Naive thymus-derived CD8-positive, alpha-beta T cell (primary cell): ENCODE measurements around the gene HLF. TPM values are rescaled to one million over a fixed set of nuclear protein-coding genes. Genes with fewer than 3 reads are reported as not detected.

Experiments
- ATAC-seq, 2 donors: fragments of 150-1000 bp; cut with Tn5 transposase in 1 of 2; sonication (Bioruptor Pico), chemical (Tn5 transposase) in 1 of 2; 1 replicate in 1 of 2; 2 replicates in 1 of 2; pipeline ENCODE4 v1.10.0; 2021; ENCODE audit warnings: mild to moderate bottlenecking in 2 of 2, moderate library complexity in 2 of 2
- POLR2A ChIA-PET: fragments of 350-600 bp; sonication (Branson Sonifier 250); formaldehyde crosslinking; loops from one replicate; lab custom pipeline; 2021; ENCODE audit warnings: antibody characterized with exemption; lab: Charles Lee
- DNase-seq, 10 donors: peaks; one replicate each; pipeline versions ENCODE4 v3.0.0 to v3.0.0-alpha.2; 2020 to 2022
- H3K27ac Mint-ChIP-seq, 10 donors: one replicate each; pipeline ENCODE4 v1.8.0; 2020 to 2022; ENCODE audit warnings: mild to moderate bottlenecking in 10 of 10, mixed read lengths in 10 of 10, moderate library complexity in 4 of 10, inconsistent platforms in 1 of 10
- H3K27me3 Mint-ChIP-seq, 5 donors: one replicate each; pipeline ENCODE4 v1.8.0; 2021 to 2022; ENCODE audit warnings: mixed read lengths in 5 of 5
- H3K36me3 Mint-ChIP-seq, 3 donors: one replicate each; pipeline ENCODE4 v1.8.0; 2020 to 2022; ENCODE audit warnings: mixed read lengths in 3 of 3, mild to moderate bottlenecking in 2 of 3, inconsistent platforms in 1 of 3
- H3K4me1 Mint-ChIP-seq, 4 donors: one replicate each; pipeline ENCODE4 v1.8.0; 2021 to 2022; ENCODE audit warnings: mixed read lengths in 4 of 4
- H3K4me3 Mint-ChIP-seq, 10 donors: one replicate each; pipeline ENCODE4 v1.8.0; 2020 to 2022; ENCODE audit warnings: mild to moderate bottlenecking in 10 of 10, mixed read lengths in 10 of 10, moderate library complexity in 6 of 10, inconsistent platforms in 1 of 10
- H3K9me3 Mint-ChIP-seq, 9 donors: one replicate each; pipeline ENCODE4 v1.8.0; 2020 to 2022; ENCODE audit warnings: mixed read lengths in 9 of 9, mild to moderate bottlenecking in 3 of 9, inconsistent platforms in 1 of 9, moderate library complexity in 1 of 9
- polyA plus RNA-seq, 3 donors: library from polyadenylated mRNA; unstranded; fragments of 300-500 nt; fragmentation: Illumina TruSeq; gene quantifications; one replicate each; pipeline ENCODE4 v1.2.3, GENCODE V29; 2021
- total RNA-seq, 8 experiments: library from RNA in 2 of 8; stranded (reverse) in 2 of 8; gene quantifications; one replicate each; pipeline ENCODE4 v1.2.3 and lab custom pipeline; 2021 to 2026

The HLF gene
- total and polyA plus RNA-seq, 5 experiments from 2014 or later: 0.03 to 0.49 (median 0.49) TPM; not detected in 2

- Mint-ChIP-seq H3K27ac (no peak overlapping the region), H3K4me3 (no peak overlapping the region), H3K9me3 (peaks cover 0 to 2% (median 0%) of the 10 kb centered on the region in 9 donors), H3K4me1 (peaks cover 0 to 6% (median under 1%) of the 10 kb centered on the region in 4 donors), H3K36me3 (no peaks in the 10 kb centered on the region), H3K27me3 (peaks cover 7 to 42% (median 16%) of the 10 kb centered on the region in 5 donors)
- ATAC-seq (no peak), DNase-seq (no peak)
- POLR2A ChIA-PET: no interaction called here
Measured at GRCh38 chr17:55335625-55336024, 70.9 kb downstream of the HLF start.

DNA sequence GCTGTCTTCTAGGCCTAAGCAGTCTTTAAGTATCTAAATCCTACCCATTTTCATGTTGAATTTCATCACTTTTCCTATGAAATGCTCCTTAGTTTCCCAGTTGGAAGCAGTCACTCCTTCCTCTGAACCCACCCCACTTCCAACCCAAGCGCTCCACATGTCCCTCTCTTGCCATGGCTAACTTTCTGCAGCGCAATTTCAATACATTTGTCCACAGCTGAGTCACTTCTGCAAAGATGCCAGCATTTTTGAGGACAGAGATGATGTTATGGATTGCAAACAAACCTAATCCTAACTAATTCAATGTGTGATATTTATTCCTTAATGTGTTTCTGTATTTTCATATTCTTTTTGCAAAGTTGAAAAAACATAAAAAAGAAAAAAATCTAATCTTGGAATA, 71.7 kb downstream of the HLF start:
- Mint-ChIP-seq H3K4me1 (peaks cover 0 to 6% (median under 1%) of the 10 kb centered on the region in 4 donors), H3K4me3 (no peak overlapping the region), H3K36me3 (no peaks in the 10 kb centered on the region), H3K9me3 (peaks cover 0 to 2% (median 0%) of the 10 kb centered on the region in 9 donors), H3K27me3 (peaks cover 6 to 42% (median 16%) of the 10 kb centered on the region in 5 donors), H3K27ac (no peak overlapping the region)
- no peak for ATAC-seq
- POLR2A ChIA-PET: no interaction called here
- no peak for DNase-seq

GRCh38 chr17:55340176-55340575, 75.4 kb downstream of the HLF start:
- peak overlapping the region in 1 of 10 donors; percentile 57 for H3K27ac Mint-ChIP-seq
- DNase-seq: no peak
- peaks cover 6 to 38% (median 16%) of the 10 kb centered on the region in 5 donors for H3K27me3 Mint-ChIP-seq
- POLR2A ChIA-PET: no interaction called here
- H3K9me3 Mint-ChIP-seq: peaks cover 0 to 2% (median 0%) of the 10 kb centered on the region in 9 donors
- ATAC-seq: no peak
- no peaks in the 10 kb centered on the region for H3K36me3 Mint-ChIP-seq
- H3K4me3 Mint-ChIP-seq: no peak overlapping the region
- H3K4me1 Mint-ChIP-seq: peaks cover 5 to 18% (median 9%) of the 10 kb centered on the region in 4 donors

GRCh38 chr17:55340686-55341085, 75.9 kb downstream of the HLF start:
- POLR2A ChIA-PET: no interaction called here
- ATAC-seq: no peak
- Mint-ChIP-seq H3K27ac (peak overlapping the region in 1 of 10 donors; percentile 29), H3K4me3 (no peak overlapping the region), H3K36me3 (peaks cover 0 to 4% (median 0%) of the 10 kb centered on the region in 3 donors), H3K27me3 (peaks cover 6 to 33% (median 14%) of the 10 kb centered on the region in 5 donors), H3K4me1 (peaks cover 5 to 18% (median 9%) of the 10 kb centered on the region in 4 donors), H3K9me3 (peaks cover 0 to 2% (median 0%) of the 10 kb centered on the region in 9 donors)
- DNase-seq: no peak

- Mint-ChIP-seq H3K4me1 (peaks cover 5 to 18% (median 9%) of the 10 kb centered on the region in 4 donors), H3K4me3 (no peak overlapping the region), H3K9me3 (peaks cover 0 to 2% (median 2%) of the 10 kb centered on the region in 9 donors), H3K27ac (no peak overlapping the region), H3K27me3 (peaks cover 6 to 26% (median 14%) of the 10 kb centered on the region in 5 donors), H3K36me3 (peaks cover 0 to 5% (median 0%) of the 10 kb centered on the region in 3 donors)
- DNase-seq (no peak), ATAC-seq (no peak)
- POLR2A ChIA-PET: no interaction called here
Measured at GRCh38 chr17:55341432-55341831, 76.7 kb downstream of the HLF start.

GRCh38 chr17:55342800-55343585, 78.2 kb downstream of the HLF start:
- Mint-ChIP-seq H3K4me1 (peaks cover 5 to 18% (median 9%) of the 10 kb centered on the region in 4 donors), H3K27me3 (peaks cover 6 to 23% (median 14%) of the 10 kb centered on the region in 5 donors), H3K9me3 (peaks cover 0 to 7% (median 2%) of the 10 kb centered on the region in 9 donors), H3K4me3 (peak overlapping the region in 1 of 10 donors; percentile 23), H3K36me3 (peaks cover 0 to 5% (median 0%) of the 10 kb centered on the region in 3 donors), H3K27ac (no peak overlapping the region)
- DNase-seq: no peak
- no peak for ATAC-seq
- POLR2A ChIA-PET: interaction anchor here (0.6 kb wide), 1 partner anchor 26 kb away, joined by 3 read pairs; no protein-coding TSS in a partner anchor

GRCh38 chr17:55343900-55344513, 79.2 kb downstream of the HLF start:
- Mint-ChIP-seq H3K9me3 (peaks cover 0 to 7% (median 2%) of the 10 kb centered on the region in 9 donors), H3K4me3 (no peak overlapping the region), H3K36me3 (peaks cover 0 to 5% (median 0%) of the 10 kb centered on the region in 3 donors), H3K4me1 (peaks cover 8 to 24% (median 13%) of the 10 kb centered on the region in 4 donors), H3K27ac (no peak overlapping the region), H3K27me3 (peaks cover 5 to 16% (median 14%) of the 10 kb centered on the region in 5 donors)
- POLR2A ChIA-PET: no interaction called here
- DNase-seq (no peak), ATAC-seq (no peak)

- POLR2A ChIA-PET: no interaction called here
- Mint-ChIP-seq H3K27ac (no peak overlapping the region), H3K4me1 (peaks cover 8 to 25% (median 14%) of the 10 kb centered on the region in 4 donors), H3K4me3 (peak overlapping the region in 1 of 10 donors; percentile 4), H3K27me3 (peaks cover 3 to 12% (median 10%) of the 10 kb centered on the region in 5 donors), H3K9me3 (peaks cover 0 to 7% (median 1%) of the 10 kb centered on the region in 9 donors), H3K36me3 (peaks cover 0 to 5% (median 0%) of the 10 kb centered on the region in 3 donors)
- ATAC-seq (no peak), DNase-seq (no peak)
Measured at GRCh38 chr17:55344514-55344997, 79.8 kb downstream of the HLF start.

DNA sequence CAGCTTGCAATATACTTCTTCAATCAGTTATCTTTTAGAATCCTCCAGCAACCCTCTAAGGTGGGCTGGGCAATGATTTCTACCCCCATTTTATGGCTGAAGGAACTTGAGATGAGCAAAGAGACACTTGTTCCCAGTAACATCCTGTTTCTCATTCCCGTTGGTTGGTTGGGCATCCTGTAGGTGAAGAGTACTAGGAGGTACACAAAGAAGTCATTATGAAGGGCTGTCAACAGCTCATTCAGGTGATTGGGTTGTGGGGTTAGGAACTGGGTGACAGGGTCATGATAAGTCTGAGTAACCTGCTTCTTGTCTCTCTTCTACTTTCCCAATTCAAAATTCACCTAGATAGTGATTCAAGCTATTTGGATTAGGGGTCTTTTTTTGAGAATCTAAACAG, 80.4 kb downstream of the HLF start:
- Mint-ChIP-seq H3K9me3 (peaks cover 0 to 7% (median 0%) of the 10 kb centered on the region in 9 donors), H3K27ac (peak overlapping the region in 1 of 10 donors; percentile 33), H3K4me3 (peak overlapping the region in 1 of 10 donors; percentile 4), H3K36me3 (peaks cover 0 to 5% (median 0%) of the 10 kb centered on the region in 3 donors), H3K4me1 (peaks cover 7 to 25% (median 14%) of the 10 kb centered on the region in 4 donors), H3K27me3 (peaks cover 2 to 7% (median 4%) of the 10 kb centered on the region in 5 donors)
- POLR2A ChIA-PET: no interaction called here
- no peak for ATAC-seq
- no peak for DNase-seq

DNA sequence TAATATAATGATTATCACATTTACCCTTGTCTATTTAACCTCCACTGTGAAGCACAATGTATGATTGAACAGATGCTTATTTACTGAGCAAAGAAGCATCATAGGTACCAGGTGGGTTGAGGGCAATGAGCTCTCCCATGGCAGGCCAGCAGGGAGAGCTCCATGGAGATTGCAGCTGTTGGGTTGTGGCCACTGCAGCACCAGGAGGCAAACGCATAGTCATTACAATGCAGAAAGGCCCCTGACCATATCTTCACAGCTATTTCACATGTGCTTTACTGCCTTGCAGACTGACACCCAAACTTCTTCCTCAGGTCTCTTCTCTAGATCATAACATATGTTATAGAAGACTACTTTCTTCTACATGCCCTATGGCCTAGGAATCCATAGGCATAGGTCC, 81.9 kb downstream of the HLF start:
- ATAC-seq: no peak
- H3K27ac Mint-ChIP-seq: peak overlapping the region in 1 of 10 donors; percentile 16
- peaks cover 7 to 25% (median 14%) of the 10 kb centered on the region in 4 donors for H3K4me1 Mint-ChIP-seq
- peaks cover 0 to 6% (median 2%) of the 10 kb centered on the region in 5 donors for H3K27me3 Mint-ChIP-seq
- DNase-seq: no peak
- H3K36me3 Mint-ChIP-seq: peaks cover 0 to 5% (median 0%) of the 10 kb centered on the region in 3 donors
- peak overlapping the region in 1 of 10 donors; percentile 11 for H3K4me3 Mint-ChIP-seq
- H3K9me3 Mint-ChIP-seq: peaks cover 0 to 7% (median 0%) of the 10 kb centered on the region in 9 donors
- POLR2A ChIA-PET: no interaction called here

- no peak overlapping the region for H3K27ac Mint-ChIP-seq
- no peak for DNase-seq
- no peak overlapping the region for H3K4me3 Mint-ChIP-seq
- H3K9me3 Mint-ChIP-seq: peaks cover 0 to 7% (median 0%) of the 10 kb centered on the region in 9 donors
- H3K36me3 Mint-ChIP-seq: peaks cover 0 to 5% (median 0%) of the 10 kb centered on the region in 3 donors
- POLR2A ChIA-PET: no interaction called here
- peaks cover 7 to 25% (median 14%) of the 10 kb centered on the region in 4 donors for H3K4me1 Mint-ChIP-seq
- peaks cover 0 to 6% (median 2%) of the 10 kb centered on the region in 5 donors for H3K27me3 Mint-ChIP-seq
- ATAC-seq: no peak
Measured at GRCh38 chr17:55347341-55347740, 82.6 kb downstream of the HLF start.

- DNase-seq (peak in 9 of 10 donors; percentile 3 to 40 (median 20)), ATAC-seq (peak; percentile 42 to 52)
- no peak overlapping the region for H3K27ac Mint-ChIP-seq
- peaks cover 0 to 5% (median 0%) of the 10 kb centered on the region in 3 donors for H3K36me3 Mint-ChIP-seq
- peaks cover 0 to 7% (median 0%) of the 10 kb centered on the region in 9 donors for H3K9me3 Mint-ChIP-seq
- peaks cover 0 to 6% (median 2%) of the 10 kb centered on the region in 5 donors for H3K27me3 Mint-ChIP-seq
- H3K4me1 Mint-ChIP-seq: peaks cover 2 to 14% (median 10%) of the 10 kb centered on the region in 4 donors
- POLR2A ChIA-PET: no interaction called here
- peak overlapping the region in 4 of 10 donors; percentile 9 to 40 (median 33) for H3K4me3 Mint-ChIP-seq
Measured at GRCh38 chr17:55348749-55349354, 84.1 kb downstream of the HLF start.
